ENCODE measurements around the gene ICAM5. TPM values are rescaled to one million over a fixed set of nuclear protein-coding genes. Genes with fewer than 3 reads are reported as not detected.
A peak's percentile ranks its signal among the peaks of the same experiment; 100 is the strongest.

Gene ICAM5
- total RNA-seq, 1 experiment from 2014 or later: 1.6 TPM

GRCh38 chr19:10332965-10333757 is 43.4 kb downstream of the ICAM5 start, which contains the start of gene RAVER1:
Gene RAVER1, minus strand, starts transcription at chr19:10333529. Its CDS starts 22 bp downstream, at chr19:10333507.
- Histone ChIP-seq H3K27me3 (ENCODE audit: insufficient read depth, low read length) (no peaks in the 10 kb centered on the region; the same call in 1 of the 2 replicates), H3K9ac (ENCODE audit: extremely low read depth, insufficient read length, low read length) (peak within 1 kb of the TSS; percentile 62), H2BK5ac (ENCODE audit: insufficient read length, low read length) (no peak within 1 kb of the TSS), H3K14ac (ENCODE audit: insufficient read depth, low read length) (peak within 1 kb of the TSS; percentile 89; the same call in 1 of the 2 replicates), H2BK12ac (ENCODE audit: insufficient read length, low read depth, low read length) (no peak within 1 kb of the TSS), H4K91ac (ENCODE audit: insufficient read length, low read depth, low read length) (no peak within 1 kb of the TSS), H3K23me2 (ENCODE audit: insufficient read length, low read depth, low read length, poor library complexity, severe bottlenecking) (peaks cover 24% of the 10 kb centered on the region), H2AFZ (ENCODE audit: low read length) (no peak within 1 kb of the TSS), H3K56ac (ENCODE audit: insufficient read length, low read depth, low read length) (no peak within 1 kb of the TSS), H3T11ph (ENCODE audit: low read length) (no peak within 1 kb of the TSS), H2BK15ac (ENCODE audit: low read depth, low read length) (no peak within 1 kb of the TSS), H3K4me2 (ENCODE audit: insufficient read depth, insufficient read length, low read length) (peak within 1 kb of the TSS; percentile 98), H4K5ac (ENCODE audit: insufficient read length, low read depth, low read length) (no peak within 1 kb of the TSS), H3K4ac (ENCODE audit: low read depth, low read length) (no peak within 1 kb of the TSS), H3K4me1 (ENCODE audit: insufficient read depth, low read length) (no peaks in the 10 kb centered on the region), H2BK20ac (ENCODE audit: low read depth, low read length, poor library complexity, severe bottlenecking) (no peak within 1 kb of the TSS), H3K27ac (ENCODE audit: insufficient read length, low read depth, low read length) (no peak within 1 kb of the TSS), H2BK120ac (ENCODE audit: low read depth, low read length, poor library complexity, severe bottlenecking) (no peak within 1 kb of the TSS), H4K20me1 (ENCODE audit: control insufficient read depth, insufficient read depth, insufficient read length) (no peaks in the 10 kb centered on the region), H4K8ac (replicated peaks; ENCODE audit: insufficient read length, low read depth, low read length) (no peak within 1 kb of the TSS), H3K79me2 (ENCODE audit: insufficient read depth, low read length) (peaks cover 8% of the 10 kb centered on the region; the same call in 1 of the 2 replicates), H3K18ac (ENCODE audit: insufficient read length, low read depth, low read length) (peak within 1 kb of the TSS; percentile 92), H3K79me1 (ENCODE audit: insufficient read depth, low read depth, low read length, poor library complexity, severe bottlenecking) (peaks cover 4% of the 10 kb centered on the region), H3K23ac (ENCODE audit: insufficient read length, low read depth, low read length) (no peak within 1 kb of the TSS), H2AK5ac (ENCODE audit: insufficient read length, low read length) (no peak within 1 kb of the TSS), H3K9me3 (ENCODE audit: control insufficient read depth, low read depth, low read length) (no peaks in the 10 kb centered on the region)
- Mint-ChIP-seq H3K9me3 (no peaks in the 10 kb centered on the region; a peak in 1 of 5 replicates), H3K27ac (peak within 1 kb of the TSS; percentile 96 to 98 (median 97)), H3K27me3 (ENCODE audit: low read depth) (no peaks in the 10 kb centered on the region; the same call in 1 of the 2 replicates), H3K4me3 (peak within 1 kb of the TSS; percentile 95 to 96), H3K4me1 (peaks cover 18 to 21% of the 10 kb centered on the region in 2 experiments), H3K36me3 (ENCODE audit: insufficient read depth in 1 of 3, low read depth in 3 of 3) (peaks cover 12 to 33% (median 23%) of the 10 kb centered on the region in 3 experiments; a peak in 6 of 7 replicates)
- DNase-seq: peak; percentile 97
- TF ChIP-seq CTCF (conservative IDR thresholded peaks at IDR 0.05): no peak
- no CpG with 5 or more reads among the region's 82 CpGs for WGBS (ENCODE audit: extremely low coverage, insufficient read length, low lambda C conversion rate)
